Activated naive CD8-positive, alpha-beta T cell treated with anti-CD3 and anti-CD28 coated beads for 36 hours (primary cell): ENCODE results near the gene MTHFR. TPM values are rescaled to one million over a fixed set of nuclear protein-coding genes. Genes with fewer than 3 reads are reported as not detected.
A peak's percentile ranks its signal among the peaks of the same experiment; 100 is the strongest.
"Not testable (repeated sequence)": the region's sequence is repeated elsewhere in the genome, so short reads cannot be mapped to it uniquely, and the experiment has no call there.

ENCODE experiments used
- DNase-seq: peaks from one replicate; pipeline ENCODE4 v3.0.0; 2021
- H3K27ac Mint-ChIP-seq: one replicate; pipeline ENCODE4 v1.8.0; 2022; ENCODE audit warnings: mild to moderate bottlenecking, moderate library complexity, mixed read lengths
- H3K27me3 Mint-ChIP-seq: one replicate; pipeline ENCODE4 v1.8.0; 2022; ENCODE audit warnings: mild to moderate bottlenecking, mixed read lengths
- H3K36me3 Mint-ChIP-seq: one replicate; pipeline ENCODE4 v1.8.0; 2021; ENCODE audit warnings: mild to moderate bottlenecking, mixed read lengths
- H3K4me1 Mint-ChIP-seq: one replicate; pipeline ENCODE4 v1.8.0; 2021; ENCODE audit warnings: mixed read lengths
- H3K4me3 Mint-ChIP-seq: one replicate; pipeline ENCODE4 v1.8.0; 2022; ENCODE audit warnings: mild to moderate bottlenecking, moderate library complexity, mixed read lengths
- H3K9me3 Mint-ChIP-seq: one replicate; pipeline ENCODE4 v1.8.0; 2022; ENCODE audit warnings: mixed read lengths
- total RNA-seq, 2 experiments: library from RNA; stranded (reverse); gene quantifications; one replicate each; pipeline ENCODE4 v1.2.3, GENCODE V29; 2021

The MTHFR gene
- total RNA-seq, 2 experiments from 2014 or later, result 11.0 to 12.2 TPM

GRCh38 chr1:11806307-11806936 lies 658 bp upstream of the MTHFR start:
- Mint-ChIP-seq H3K4me1 (peaks cover 49% of the 10 kb centered on the region), H3K36me3 (peaks cover 4% of the 10 kb centered on the region), H3K27me3 (no peaks in the 10 kb centered on the region), H3K9me3 (no peaks in the 10 kb centered on the region), H3K27ac (peak overlapping the region; percentile 87), H3K4me3 (peak overlapping the region; percentile 93)
- no peak for DNase-seq

GRCh38 chr1:11804666-11805421 lies 920 bp downstream of the MTHFR start:
- peak; percentile 31 for DNase-seq
- Mint-ChIP-seq H3K36me3 (peaks cover 4% of the 10 kb centered on the region), H3K27me3 (no peaks in the 10 kb centered on the region), H3K4me1 (peaks cover 49% of the 10 kb centered on the region), H3K4me3 (peak overlapping the region; percentile 93), H3K9me3 (no peaks in the 10 kb centered on the region), H3K27ac (peak overlapping the region; percentile 87)

GRCh38 chr1:11803924-11804665 lies 1.7 kb downstream of the MTHFR start:
- not testable (repeated sequence) for H3K27me3 Mint-ChIP-seq
- H3K4me3 Mint-ChIP-seq, result peak overlapping the region; percentile 93

GRCh38 chr1:11802973-11803885 lies 2.5 kb downstream of the MTHFR start:
- H3K27me3 Mint-ChIP-seq, result no peaks in the 10 kb centered on the region

More at GRCh38 chr1:11803924-11804665, 1.7 kb downstream of the MTHFR start:
- H3K36me3 Mint-ChIP-seq, H3K9me3 Mint-ChIP-seq, DNase-seq: not testable (repeated sequence)
- Mint-ChIP-seq H3K4me1 (peaks cover 48% of the 10 kb centered on the region), H3K27ac (peak overlapping the region; percentile 87)

GRCh38 chr1:11802616-11802972 lies 3.2 kb downstream of the MTHFR start:
- Mint-ChIP-seq H3K36me3 (no peaks in the 10 kb centered on the region), H3K9me3 (no peaks in the 10 kb centered on the region), H3K27me3 (no peaks in the 10 kb centered on the region), H3K4me3 (peak overlapping the region; percentile 93), H3K4me1 (peaks cover 40% of the 10 kb centered on the region), H3K27ac (peak overlapping the region; percentile 72)
- no peak for DNase-seq

More at GRCh38 chr1:11802973-11803885, 2.5 kb downstream of the MTHFR start:
- Mint-ChIP-seq H3K9me3 (no peaks in the 10 kb centered on the region), H3K4me3 (peak overlapping the region; percentile 93), H3K27ac (peak overlapping the region; percentile 72), H3K4me1 (peaks cover 45% of the 10 kb centered on the region), H3K36me3 (no peaks in the 10 kb centered on the region)
- DNase-seq, result peak; percentile 79

GRCh38 chr1:11800756-11801433 lies 4.9 kb downstream of the MTHFR start:
- Mint-ChIP-seq H3K9me3 (no peaks in the 10 kb centered on the region), H3K36me3 (no peaks in the 10 kb centered on the region), H3K4me1 (peaks cover 30% of the 10 kb centered on the region), H3K27ac (no peak overlapping the region), H3K4me3 (no peak overlapping the region), H3K27me3 (no peaks in the 10 kb centered on the region)
- DNase-seq, result no peak

- no peaks in the 10 kb centered on the region for H3K36me3 Mint-ChIP-seq
- no peak overlapping the region for H3K27ac Mint-ChIP-seq
- DNase-seq, result no peak
- H3K27me3 Mint-ChIP-seq, result no peaks in the 10 kb centered on the region
- no peak overlapping the region for H3K4me3 Mint-ChIP-seq
- H3K9me3 Mint-ChIP-seq, result no peaks in the 10 kb centered on the region
- peaks cover 30% of the 10 kb centered on the region for H3K4me1 Mint-ChIP-seq
Observed at GRCh38 chr1:11800391-11800755, 5.4 kb downstream of the MTHFR start.

- Mint-ChIP-seq H3K4me1 (peaks cover 27% of the 10 kb centered on the region), H3K9me3 (no peaks in the 10 kb centered on the region), H3K27ac (no peak overlapping the region), H3K4me3 (no peak overlapping the region), H3K27me3 (no peaks in the 10 kb centered on the region), H3K36me3 (no peaks in the 10 kb centered on the region)
- DNase-seq, result no peak
Observed at GRCh38 chr1:11799896-11800295, 5.9 kb downstream of the MTHFR start.

- Mint-ChIP-seq H3K27ac (no peak overlapping the region), H3K9me3 (no peaks in the 10 kb centered on the region), H3K36me3 (no peaks in the 10 kb centered on the region), H3K4me1 (peaks cover 21% of the 10 kb centered on the region), H3K4me3 (no peak overlapping the region), H3K27me3 (no peaks in the 10 kb centered on the region)
- DNase-seq, result no peak
Observed at GRCh38 chr1:11799099-11799498, 6.7 kb downstream of the MTHFR start.

GRCh38 chr1:11797525-11798216 lies 8.1 kb downstream of the MTHFR start:
- H3K4me1 Mint-ChIP-seq, result peaks cover 8% of the 10 kb centered on the region
- H3K4me3 Mint-ChIP-seq, result no peak overlapping the region
- no peak overlapping the region for H3K27ac Mint-ChIP-seq
- H3K36me3 Mint-ChIP-seq, result no peaks in the 10 kb centered on the region
- no peak for DNase-seq
- H3K9me3 Mint-ChIP-seq, result no peaks in the 10 kb centered on the region
- H3K27me3 Mint-ChIP-seq, result no peaks in the 10 kb centered on the region

GRCh38 chr1:11796036-11796828 lies 9.5 kb downstream of the MTHFR start:
- H3K4me3 Mint-ChIP-seq, result no peak overlapping the region
- no peaks in the 10 kb centered on the region for H3K27me3 Mint-ChIP-seq
- H3K4me1 Mint-ChIP-seq, result no peaks in the 10 kb centered on the region
- H3K27ac Mint-ChIP-seq, result no peak overlapping the region
- H3K9me3 Mint-ChIP-seq, result no peaks in the 10 kb centered on the region
- H3K36me3 Mint-ChIP-seq, result peaks cover 4% of the 10 kb centered on the region
- DNase-seq, result no peak

- Mint-ChIP-seq H3K36me3 (peaks cover 4% of the 10 kb centered on the region), H3K4me1 (no peaks in the 10 kb centered on the region), H3K9me3 (no peaks in the 10 kb centered on the region), H3K27me3 (no peaks in the 10 kb centered on the region), H3K27ac (no peak overlapping the region), H3K4me3 (no peak overlapping the region)
- DNase-seq, result no peak
Observed at GRCh38 chr1:11795238-11795890, 10.4 kb downstream of the MTHFR start.
